HepG2 (cell line): ENCODE results near the gene PEAK3. TPM values are rescaled to one million over a fixed set of nuclear protein-coding genes. Genes with fewer than 3 reads are reported as not detected.

Experiments
- ATAC-seq: fragments of 200-7000 bp; cut with Tn5 transposase; 3 replicates; pipeline ENCODE4 v1.9.1; 2020; ENCODE audit warnings: mild to moderate bottlenecking, moderate library complexity
- BruUV-seq: library from RNA; stranded (reverse); fragments of 400-500 nt; replicated peaks from 2 replicates; lab custom pipeline; 2021; lab: Mats Ljungman, UMichigan
- CTCF ChIA-PET: fragments of 300-600 bp; formaldehyde crosslinking; extraction: SDS; loops from one replicate; lab custom pipeline; 2021; ENCODE audit warnings: low total read pairs, inconsistent platforms, low intra/inter-chr PET ratio; lab: Yijun Ruan, JAX
- POLR2A ChIA-PET: fragments of 350-600 bp; sonication (Branson Sonifier 250); formaldehyde crosslinking; loops from one replicate; lab custom pipeline; 2020; ENCODE audit warnings: antibody characterized with exemption, inconsistent platforms; lab: Yijun Ruan, JAX
- DNase-seq: peaks from one replicate; pipeline ENCODE4 v3.0.0-alpha.2; 2015; ENCODE audit warnings: low spot score
- FAIRE-seq: peaks from 3 replicates; lab custom pipeline; 2011; peaks lifted over from hg19 to GRCh38; lab: Jason Lieb, UNC
- H2AFZ ChIP-seq: one replicate; pipeline ENCODE4 v1.6.1; 2011; ENCODE audit warnings: low read length, inconsistent platforms
- H3K27ac ChIP-seq: fragments of 300-600 bp; 3 replicates; pipeline ENCODE4 v1.8.0; 2011; ENCODE audit warnings: mixed run types, mild to moderate bottlenecking, mixed read lengths, low read length, inconsistent platforms; ENCODE audit not compliant: insufficient read depth; ENCODE audit errors: extremely low read length
- H3K27me3 ChIP-seq, 2 experiments: fragments of 200-600 bp in 1 of 2; 2 replicates in 1 of 2; 3 replicates in 1 of 2; pipeline versions ENCODE4 v1.6.0 to v1.8.0; 2011; ENCODE audit warnings: low read length in 2 of 2, mild to moderate bottlenecking in 2 of 2, moderate library complexity in 2 of 2, inconsistent platforms in 1 of 2; ENCODE audit not compliant: insufficient read depth in 2 of 2, control insufficient read depth in 1 of 2
- H3K36me3 ChIP-seq, 2 experiments: fragments of 200-600 bp in 1 of 2; replicated peaks in 1 of 2; 2 replicates in 1 of 2; 3 replicates in 1 of 2; pipeline versions ENCODE4 v1.5.1 to v1.8.0; 2011; ENCODE audit warnings: low read length in 2 of 2, inconsistent platforms in 1 of 2; ENCODE audit not compliant: insufficient read depth in 2 of 2, control insufficient read depth in 1 of 2
- H3K4me1 ChIP-seq: 2 replicates; pipeline ENCODE4 v1.5.1; 2012; ENCODE audit warnings: low read length, inconsistent platforms; ENCODE audit not compliant: insufficient read depth
- H3K4me2 ChIP-seq: 2 replicates; pipeline ENCODE4 v1.6.0; 2011; ENCODE audit warnings: low read depth, low read length, inconsistent platforms
- H3K4me3 ChIP-seq, 3 experiments: fragments of 200-600 bp in 1 of 3; sonication (generic), shearing (Covaris generic) in 1 of 3; replicated peaks in 1 of 3; 2 replicates each; pipeline ENCODE4 v1.5.1; 2011 to 2016; ENCODE audit warnings: low read length in 3 of 3, inconsistent platforms in 2 of 3, low read depth in 2 of 3, mild to moderate bottlenecking in 2 of 3, control low read depth in 1 of 3, mixed read lengths in 1 of 3; ENCODE audit not compliant: insufficient read depth in 1 of 3
- H3K79me2 ChIP-seq: one replicate; pipeline ENCODE4 v1.6.1; 2011; ENCODE audit warnings: low read length, inconsistent platforms; ENCODE audit not compliant: insufficient read depth
- H3K9ac ChIP-seq: 2 replicates; pipeline ENCODE4 v1.6.0; 2011; ENCODE audit warnings: mild to moderate bottlenecking, low read depth, low read length, inconsistent platforms; ENCODE audit not compliant: insufficient read depth
- H3K9me3 ChIP-seq: 2 replicates; pipeline ENCODE4 v1.5.1; 2012; ENCODE audit warnings: mild to moderate bottlenecking, low read length
- H4K20me1 ChIP-seq: 2 replicates; pipeline ENCODE4 v1.6.0; 2011; ENCODE audit warnings: inconsistent platforms, mild to moderate bottlenecking, low read length, moderate library complexity; ENCODE audit not compliant: insufficient read depth
- POLR2G ChIP-seq: fragments of 200-400 bp; formaldehyde crosslinking; IDR thresholded peaks from 2 replicates; pipeline ENCODE4 v1.6.1; 2018; ENCODE audit warnings: mild to moderate bottlenecking, low read depth, low read length, moderate library complexity
- SOX6 ChIP-seq, 2 experiments: fragments of 450-650 bp in 1 of 2; sonication (generic) in 1 of 2; formaldehyde crosslinking in 1 of 2; IDR thresholded peaks; 2 replicates each; pipeline versions ENCODE4 v1.4.0 to v1.6.1; 2017 to 2020; ENCODE audit warnings: antibody characterized with exemption in 1 of 2, mild to moderate bottlenecking in 1 of 2, missing genetic modification reagents in 1 of 2
- SRF ChIP-seq: IDR thresholded peaks from 2 replicates; pipeline ENCODE4 v1.6.1; 2011; ENCODE audit warnings: mild to moderate bottlenecking, low read depth, low read length, moderate library complexity
- ZBTB7A ChIP-seq: sonication (generic); formaldehyde crosslinking; IDR thresholded peaks from 2 replicates; pipeline ENCODE4 v1.8.0; 2022; ENCODE audit warnings: mild to moderate bottlenecking, missing genetic modification reagents
- ZNF274 ChIP-seq: sonication (generic); formaldehyde crosslinking; IDR thresholded peaks from 2 replicates; pipeline ENCODE4 v1.5.1; 2020; ENCODE audit warnings: mild to moderate bottlenecking, missing genetic modification reagents
- ZNF362 ChIP-seq: sonication (generic); formaldehyde crosslinking; IDR thresholded peaks from 2 replicates; pipeline ENCODE4 v1.4.0; 2020; ENCODE audit warnings: missing genetic modification reagents, mild to moderate bottlenecking, borderline replicate concordance
- ZNF441 ChIP-seq: sonication (generic); formaldehyde crosslinking; IDR thresholded peaks from 2 replicates; pipeline ENCODE4 v1.7.0; 2021; ENCODE audit warnings: missing genetic modification reagents, borderline replicate concordance
- WGBS: methylation state at CpG from one replicate; pipeline ENCODE4 v1.1.6; 2017; ENCODE audit warnings: low lambda C conversion rate; 5-methylcytosine and 5-hydroxymethylcytosine counted together
- in situ Hi-C: cut with HindIII; loops from 2 replicates; pipeline ENCODE4 v1.10.0; 2017; ENCODE audit warnings: low pct_unique_long_range_greater_than_20kb; ENCODE audit not compliant: extremely low pct_ligation_motif_present
- intact Hi-C: fragments of 100-400 bp; cut with micrococcal nuclease; formaldehyde crosslinking; loops from one replicate; pipeline ENCODE4 v1.10.0; 2022; ENCODE audit not compliant: unreplicated experiment
- polyA plus RNA-seq, 8 experiments: library from polyadenylated mRNA; depleted of rRNA in 3 of 8; stranded (reverse) in 7 of 8; unstranded in 1 of 8; fragments of >200 nt; fragmentation: Illumina TruSeq in 4 of 8; extraction: Trizol in 4 of 8; gene quantifications; 2 replicates each; pipeline versions ENCODE4 v1.2.1 to v1.2.3, GENCODE V29; 2011 to 2016; ENCODE audit warnings: low read depth in 4 of 8, missing spikeins in 1 of 8, mixed read lengths in 1 of 8; ENCODE audit not compliant: insufficient read depth in 1 of 8
- total RNA-seq, 5 experiments: library from RNA; depleted of rRNA; stranded (reverse); fragments of >200 nt; fragmentation: Illumina TruSeq; extraction: Trizol; gene quantifications; 2 replicates each; pipeline ENCODE4 v1.2.3, GENCODE V29; 2016; ENCODE audit warnings: low read depth in 1 of 5

PEAK3 gene
- total and polyA plus RNA-seq, 2 of the 13 experiments (the other 11 are each of a cell fraction or from before 2014, with no cell fraction given), result not detected

- BruUV-seq, result no TSS peak
- H2AFZ ChIP-seq, result no peak overlapping the region
- H3K4me2 ChIP-seq, result peak overlapping the region; percentile 98
- no peak for ATAC-seq
- ChIA-PET POLR2A (interaction anchor here (1.0 to 5.8 kb wide), 6 partner anchors 10 to 74 kb away, joined by 3 to 35 read pairs (median 4); partner anchors contain the start of gene AMH), CTCF (no interaction called here)
- DNase-seq, result no peak
- peak overlapping the region in 2 of 3 experiments; percentile 17 to 83; a peak in 4 of 6 replicates for H3K4me3 ChIP-seq
- peak overlapping the region; percentile 8 for H3K27ac ChIP-seq
- intact Hi-C loops (loop anchor here (5.0 to 10.0 kb wide), 3 partner anchors 33 to 84 kb away; partner anchors contain the start of gene AP3D1), in situ Hi-C loops (loop anchor here (10.0 kb wide), 1 partner anchor 76 kb away; no protein-coding TSS in a partner anchor)
- H3K79me2 ChIP-seq, result peaks cover 76% of the 10 kb centered on the region
- peaks cover 85% of the 10 kb centered on the region for H3K4me1 ChIP-seq
- H3K9ac ChIP-seq, result peak overlapping the region; percentile 56
- no peaks in the 10 kb centered on the region for H3K9me3 ChIP-seq
- TF ChIP-seq ZNF441 (CRISPR knock-in tag) (peak; percentile 94), SOX6 (IDR thresholded peaks at IDR 0.05) (no peak), SOX6 (CRISPR knock-in tag; IDR thresholded peaks at IDR 0.05) (0 out of 2 replicates have a peak, but pooled peaks have one; percentile 28), SRF (no peak), ZNF362 (CRISPR knock-in tag) (peak; percentile 40; the same call in 1 of the 2 replicates)
- WGBS, result 46% methylated on average over 10 of the region's 10 CpGs
- H3K36me3 ChIP-seq, result peaks cover 5 to 16% of the 10 kb centered on the region in 2 experiments; a peak in 4 of 5 replicates
- no peak for FAIRE-seq
- no peaks in the 10 kb centered on the region for H3K27me3 ChIP-seq
- H4K20me1 ChIP-seq, result peaks cover 58% of the 10 kb centered on the region
Observed at GRCh38 chr19:2239173-2239572, 42.8 kb downstream of the PEAK3 start.

GRCh38 chr19:2237869-2238153 lies 44.2 kb downstream of the PEAK3 start:
- Histone ChIP-seq H3K9me3 (no peaks in the 10 kb centered on the region), H3K27ac (peak overlapping the region; percentile 97), H4K20me1 (peaks cover 55% of the 10 kb centered on the region), H3K4me3 (peak overlapping the region; percentile 54 to 83 (median 74); a peak in 5 of 6 replicates), H3K79me2 (peaks cover 66% of the 10 kb centered on the region), H3K4me2 (peak overlapping the region; percentile 98), H2AFZ (no peak overlapping the region), H3K36me3 (peaks cover 10 to 12% of the 10 kb centered on the region in 2 experiments; a peak in 4 of 5 replicates), H3K9ac (peak overlapping the region; percentile 85), H3K4me1 (peaks cover 85% of the 10 kb centered on the region), H3K27me3 (no peaks in the 10 kb centered on the region)
- CTCF ChIA-PET, result no interaction called here
- FAIRE-seq (no peak), ATAC-seq (no peak), DNase-seq (no peak)
- intact Hi-C loops, result loop anchor here (5.0 to 10.0 kb wide), 3 partner anchors 34 to 83 kb away; partner anchors contain the start of gene AP3D1
- 63% methylated on average over 6 of the region's 6 CpGs for WGBS
- no TSS peak for BruUV-seq
- in situ Hi-C loops, result loop anchor here (10.0 kb wide), 1 partner anchor 77 kb away; no protein-coding TSS in a partner anchor
- POLR2A ChIA-PET, result interaction anchor here (0.7 to 5.8 kb wide), 6 partner anchors 14 to 157 kb away, joined by 4 to 35 read pairs (median 4); no protein-coding TSS in a partner anchor
- TF ChIP-seq ZBTB7A, result no peak
- TF ChIP-seq ZNF274 (CRISPR knock-in tag), result no peak
- TF ChIP-seq POLR2G, result 0 out of 2 replicates have a peak, but pooled peaks have one; percentile 23
